HL-60 (cell line): ENCODE results near the gene EPN3.

Experiments used
- DNase-seq, 2 experiments: peaks; one replicate each; pipeline ENCODE4 v3.0.0-alpha.2; 2010 to 2020; ENCODE audit warnings: low read depth in 1 of 2, low spot score in 1 of 2
- H3K27ac ChIP-seq: fragments of 250-450 bp; sonication (Bioruptor Pico); replicated peaks from 2 replicates; pipeline ENCODE4 v1.5.1; 2020; ENCODE audit warnings: mild to moderate bottlenecking, moderate library complexity
- H3K27me3 ChIP-seq: fragments of 250-450 bp; sonication (Bioruptor Pico); 2 replicates; pipeline ENCODE4 v1.5.1; 2021; ENCODE audit warnings: mild to moderate bottlenecking, moderate library complexity; ENCODE audit not compliant: insufficient read depth, poor library complexity, severe bottlenecking
- H3K4me3 ChIP-seq: replicated peaks from 2 replicates; pipeline ENCODE4 v1.5.1; 2011; ENCODE audit warnings: mild to moderate bottlenecking, control low read depth, low read length; ENCODE audit not compliant: insufficient read depth
- CTCF ChIP-seq: IDR thresholded peaks from one replicate; pipeline ENCODE4 v1.5.1; 2011; ENCODE audit warnings: low read length, control low read depth, inconsistent platforms; ENCODE audit not compliant: insufficient read depth
- GABPA ChIP-seq: IDR thresholded peaks from 2 replicates; pipeline ENCODE4 v1.6.1; 2012; ENCODE audit warnings: low read depth
- POLR2AphosphoS5 ChIP-seq: IDR thresholded peaks from 2 replicates; pipeline ENCODE4 v1.6.1; 2012; ENCODE audit warnings: low read depth
- REST ChIP-seq: IDR thresholded peaks from 2 replicates; pipeline ENCODE4 v1.6.1; 2012; ENCODE audit warnings: low read depth; ENCODE audit not compliant: insufficient replicate concordance
- SPI1 ChIP-seq: IDR thresholded peaks from 2 replicates; pipeline ENCODE4 v1.6.1; 2012; ENCODE audit warnings: low read depth, mild to moderate bottlenecking, borderline replicate concordance

EPN3 gene

GRCh38 chr17:50523208-50523607 lies 9.3 kb upstream of the EPN3 start:
- DNase-seq, result no peak
- Histone ChIP-seq H3K27ac (no peak overlapping the region), H3K4me3 (no peak overlapping the region), H3K27me3 (no peaks in the 10 kb centered on the region)
- TF ChIP-seq SPI1, result no peak
- TF ChIP-seq POLR2AphosphoS5, result no peak
- TF ChIP-seq CTCF, result no peak
- TF ChIP-seq GABPA, result no peak
- no peak for TF ChIP-seq REST

GRCh38 chr17:50524838-50525237 lies 7.7 kb upstream of the EPN3 start:
- H3K27me3 ChIP-seq, result no peaks in the 10 kb centered on the region
- DNase-seq, result no peak
- no peak overlapping the region for H3K27ac ChIP-seq
- no peak overlapping the region for H3K4me3 ChIP-seq
- TF ChIP-seq CTCF, result no peak
- no peak for TF ChIP-seq REST
- no peak for TF ChIP-seq SPI1
- TF ChIP-seq GABPA, result no peak
- no peak for TF ChIP-seq POLR2AphosphoS5

- DNase-seq, result peak in 1 of 2 experiments; percentile 21
- TF ChIP-seq CTCF (no peak), POLR2AphosphoS5 (no peak), REST (no peak), SPI1 (peak; percentile 61; the same call in 1 of the 2 replicates)
- Histone ChIP-seq H3K4me3 (no peak overlapping the region), H3K27ac (no peak overlapping the region), H3K27me3 (peaks cover 3% of the 10 kb centered on the region)
Observed at GRCh38 chr17:50527155-50527762, 5.3 kb upstream of the EPN3 start.
